DMS114 treated with DMSO at 0.1 percent for 48 hours (cell line): ENCODE results near the gene SSR1.

ENCODE experiments used
- DNase-seq: peaks from one replicate; lab custom pipeline; 2025; ENCODE audit not compliant: unreplicated experiment; lab: John Stamatoyannopoulos, UW

Gene SSR1

GRCh38 chr6:7218406-7218988 is 94.5 kb downstream of the SSR1 start:
- no peak for DNase-seq
